HG02852 (cell line): ENCODE measurements around the gene DZIP1.
"Not testable (repeated sequence)": the region's sequence is repeated elsewhere in the genome, so short reads cannot be mapped to it uniquely, and the experiment has no call there.

Experiments
- ATAC-seq: cut with Tn5 transposase; IDR thresholded peaks from one replicate; pipeline ENCODE4 v1.9.1; 2021; ENCODE audit warnings: mild to moderate bottlenecking, moderate library complexity; ENCODE audit not compliant: unreplicated experiment

The DZIP1 gene

DNA sequence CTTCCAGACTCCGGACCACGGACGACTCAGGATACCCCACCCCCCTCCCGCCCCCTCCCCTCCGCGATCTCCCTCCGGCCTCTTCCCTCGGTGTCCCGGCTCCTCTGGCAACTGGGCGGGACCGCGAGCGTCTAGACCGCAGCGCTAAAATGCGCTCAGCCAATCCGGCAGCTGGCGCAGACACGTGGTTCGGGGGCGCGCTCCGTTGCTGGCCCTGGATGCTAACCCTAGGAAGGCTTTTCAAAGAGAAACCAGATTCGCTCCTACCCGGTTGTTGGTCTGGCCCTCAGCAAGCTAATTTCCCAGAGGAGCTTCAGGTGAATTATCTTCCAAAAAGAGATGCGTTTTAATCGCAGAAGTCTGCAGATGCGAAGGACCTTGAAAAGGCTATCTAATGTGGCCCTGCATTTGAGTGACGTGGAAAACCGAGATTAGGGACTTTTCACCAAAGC lies at the start of gene DZIP1:
Gene DZIP1, minus strand, starts transcription at position 106 of the 452 bp plus-strand sequence. CDS start 2,677 bp downstream, outside the sequence.
- peak; percentile 83 for ATAC-seq

DNA sequence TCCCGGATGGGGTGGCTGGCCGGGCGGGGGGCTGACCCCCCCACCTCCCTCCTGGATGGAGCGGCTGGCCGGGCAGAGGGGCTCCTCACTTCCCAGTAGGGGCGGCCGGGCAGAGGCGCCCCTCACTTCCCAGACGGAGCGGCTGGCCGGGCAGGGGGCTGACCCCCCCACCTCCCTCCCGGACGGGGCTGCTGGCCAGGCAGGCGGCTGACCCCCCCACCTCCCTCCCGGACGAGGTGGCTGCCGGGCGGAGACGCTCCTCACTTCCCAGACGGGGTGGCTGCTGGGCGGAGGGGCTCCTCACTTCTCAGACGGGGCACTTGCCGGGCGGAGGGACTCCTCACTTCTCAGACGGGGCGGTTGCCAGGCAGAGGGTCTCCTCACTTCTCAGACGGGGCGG lies 46.5 kb upstream of the DZIP1 start:
- ATAC-seq = not testable (repeated sequence)

GRCh38 chr13:95689582-95689926 lies 45.0 kb upstream of the DZIP1 start:
- no peak for ATAC-seq

DNA sequence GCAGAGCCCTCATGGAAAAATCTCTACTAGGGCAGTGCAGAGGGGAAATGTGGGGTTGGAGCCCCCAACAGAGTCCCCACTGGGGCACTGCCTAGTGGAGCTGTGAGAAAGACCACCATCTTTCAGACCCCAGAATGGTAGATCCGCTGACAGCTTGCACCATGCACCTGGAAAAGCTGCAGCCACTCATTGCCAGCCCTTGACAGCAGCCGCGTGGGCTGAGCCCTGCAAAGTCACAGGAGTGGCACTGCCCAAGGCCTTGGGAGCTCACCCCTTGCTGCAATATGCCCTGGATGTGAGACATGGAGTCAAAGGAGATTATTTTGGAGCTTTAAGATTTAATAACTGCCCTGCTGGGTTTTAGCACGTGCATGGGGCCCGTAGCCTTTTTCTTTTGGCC lies 40.5 kb upstream of the DZIP1 start:
- not testable (repeated sequence) for ATAC-seq

GRCh38 chr13:95684418-95684817 lies 39.9 kb upstream of the DZIP1 start:
- ATAC-seq = no peak

- no peak for ATAC-seq
These were observed 35.2 kb upstream of the DZIP1 start for GRCh38 chr13:95679722-95680121.

DNA sequence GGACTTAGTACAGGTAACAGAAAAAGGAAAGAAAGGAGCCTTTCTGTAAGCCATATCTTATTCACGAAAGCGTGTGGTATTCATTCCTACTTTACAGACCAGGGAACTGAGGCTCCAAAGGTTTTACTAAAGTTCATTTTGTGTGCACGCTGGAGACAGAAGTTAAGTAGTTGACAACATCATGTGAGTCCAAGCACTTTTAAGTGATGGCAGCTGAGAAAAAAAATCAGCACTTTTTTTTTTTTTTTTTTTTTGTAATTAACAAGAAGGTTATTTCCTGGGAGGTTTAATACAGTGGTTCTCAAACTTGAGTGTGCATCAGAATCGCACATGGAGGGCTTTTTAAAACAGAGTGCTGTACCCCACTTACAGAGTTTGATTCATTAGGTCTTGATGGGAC lies 34.5 kb upstream of the DZIP1 start:
- no peak for ATAC-seq

DNA sequence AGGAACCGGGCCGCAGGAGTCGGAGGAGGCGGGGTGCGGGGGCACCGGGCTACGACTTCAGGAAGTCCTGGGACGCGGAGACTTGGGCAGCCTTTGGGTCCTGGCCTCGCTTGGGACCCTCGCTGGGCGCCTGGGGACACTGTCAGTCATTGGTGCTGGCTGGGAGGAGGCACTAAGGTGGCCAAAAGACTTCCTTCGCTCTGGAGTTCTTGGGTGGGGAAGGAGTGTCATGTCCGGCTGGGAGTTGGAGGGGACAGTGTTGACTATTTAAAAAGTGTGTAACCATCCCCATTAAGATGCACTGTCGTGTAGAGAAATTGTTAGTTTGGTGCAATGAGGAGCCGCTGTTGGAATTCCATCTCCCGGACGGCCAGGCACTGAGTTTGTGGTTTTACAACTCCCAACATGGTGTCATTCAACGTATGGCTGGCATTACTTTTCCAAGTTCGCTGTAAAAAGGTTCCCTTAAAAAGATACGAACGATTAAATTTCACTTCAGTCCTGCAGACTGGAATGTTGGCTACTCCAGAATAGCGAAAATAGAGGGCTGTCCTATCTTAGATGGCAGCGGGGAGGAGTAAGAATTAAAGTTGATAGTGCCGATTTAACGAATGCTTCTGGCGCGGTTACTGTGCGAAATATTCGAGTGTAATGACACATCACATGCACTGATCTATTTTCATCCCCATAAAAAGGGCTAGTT lies 33.2 kb upstream of the DZIP1 start:
- no peak for ATAC-seq

DNA sequence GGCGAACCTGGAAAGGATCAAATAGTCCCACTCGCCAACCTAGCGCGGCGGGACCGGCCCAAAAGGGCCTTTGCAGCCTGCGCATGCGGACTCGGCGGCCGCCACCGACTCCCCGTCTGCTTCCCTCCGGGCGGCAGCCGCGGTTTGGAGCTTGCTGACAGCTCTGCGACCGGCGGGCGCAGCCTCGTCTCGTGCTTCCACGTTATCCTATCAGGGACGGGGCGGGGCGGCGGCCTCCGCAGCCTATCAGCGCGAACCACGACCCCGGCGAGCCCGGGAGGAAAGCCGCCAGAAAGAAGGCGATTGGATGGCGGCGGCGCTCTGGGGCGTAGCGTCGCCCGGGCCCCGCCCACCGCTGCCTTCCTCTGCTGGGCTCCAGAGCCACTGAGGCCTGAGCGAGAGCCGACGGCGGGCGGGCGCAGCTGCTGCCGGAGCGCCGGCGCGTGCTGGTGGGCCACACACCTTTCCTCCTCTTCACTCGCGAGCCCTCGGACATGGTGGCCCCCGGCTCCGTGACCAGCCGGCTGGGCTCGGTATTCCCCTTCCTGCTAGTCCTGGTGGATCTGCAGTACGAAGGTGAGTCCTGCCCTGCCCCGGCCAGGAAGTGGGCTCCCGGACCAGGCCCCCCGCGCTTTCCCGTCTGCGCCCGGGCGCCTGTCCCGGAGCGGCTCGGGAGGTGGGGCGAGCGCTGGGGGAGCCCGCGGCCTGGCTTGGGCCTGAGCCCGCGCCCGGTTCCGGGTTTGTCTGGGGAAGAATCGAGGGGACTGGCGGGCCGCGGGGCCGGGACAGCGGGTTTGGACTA lies 32.5 kb upstream of the DZIP1 start, which contains the start of gene DNAJC3:
Gene DNAJC3, plus strand, starts transcription at position 378 of the 802 bp plus-strand sequence. Its CDS starts 117 bp downstream, at position 495.
- peak; percentile 91 for ATAC-seq

DNA sequence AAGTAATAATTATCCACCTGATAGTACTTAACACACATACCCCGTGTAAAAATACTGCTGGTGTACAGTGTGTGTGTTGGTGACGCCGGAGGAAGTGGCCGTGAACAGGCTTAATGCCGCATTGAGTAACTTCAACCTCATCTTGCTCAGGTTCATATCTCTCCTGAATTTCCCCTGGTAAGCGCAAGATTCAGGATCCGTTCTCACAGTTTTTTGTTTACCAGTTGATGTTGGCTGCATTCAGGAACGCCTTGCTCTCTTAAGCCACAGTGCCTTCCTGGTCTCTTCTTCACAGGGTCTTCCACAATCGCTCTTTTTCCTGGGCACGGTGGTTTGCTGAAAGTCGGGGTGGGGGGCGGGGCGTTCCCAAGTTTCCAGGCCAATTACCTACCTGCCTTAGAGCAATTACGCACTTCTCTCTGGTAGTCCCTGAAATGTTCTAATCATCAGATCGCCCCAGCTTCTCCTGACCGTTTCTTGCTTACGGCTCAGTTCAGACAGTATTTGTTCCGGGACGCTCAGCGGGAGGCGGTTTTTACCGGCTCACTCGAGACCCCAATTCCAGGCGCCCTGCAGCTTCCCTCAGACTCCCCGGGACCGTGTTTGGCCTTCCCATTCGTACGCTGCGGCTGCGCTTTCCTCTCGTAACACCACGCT lies 31.7 kb upstream of the DZIP1 start:
- ATAC-seq = peak; percentile 18

DNA sequence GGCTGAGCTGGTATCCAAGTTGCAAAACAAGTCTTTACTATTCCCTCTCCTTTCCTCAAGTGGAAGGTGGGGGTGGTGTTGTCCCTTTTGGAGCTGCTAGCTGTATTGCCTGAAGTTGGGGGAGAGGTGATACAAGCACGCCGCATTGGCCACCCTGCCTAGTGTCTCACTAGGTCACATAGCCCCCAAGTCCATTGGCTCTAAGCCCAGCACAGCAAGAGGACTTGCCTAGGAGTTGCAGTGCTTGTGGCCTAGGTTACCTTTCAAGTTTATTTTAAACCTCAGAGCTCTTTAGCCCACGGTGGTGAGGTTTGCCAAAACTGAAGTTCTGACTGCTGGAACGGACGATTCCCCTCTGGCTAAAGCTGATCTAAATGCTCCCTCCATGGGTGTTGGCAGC lies 27.1 kb upstream of the DZIP1 start:
- ATAC-seq = no peak

GRCh38 chr13:95667235-95667634 lies 22.7 kb upstream of the DZIP1 start:
- ATAC-seq = not testable (repeated sequence)

DNA sequence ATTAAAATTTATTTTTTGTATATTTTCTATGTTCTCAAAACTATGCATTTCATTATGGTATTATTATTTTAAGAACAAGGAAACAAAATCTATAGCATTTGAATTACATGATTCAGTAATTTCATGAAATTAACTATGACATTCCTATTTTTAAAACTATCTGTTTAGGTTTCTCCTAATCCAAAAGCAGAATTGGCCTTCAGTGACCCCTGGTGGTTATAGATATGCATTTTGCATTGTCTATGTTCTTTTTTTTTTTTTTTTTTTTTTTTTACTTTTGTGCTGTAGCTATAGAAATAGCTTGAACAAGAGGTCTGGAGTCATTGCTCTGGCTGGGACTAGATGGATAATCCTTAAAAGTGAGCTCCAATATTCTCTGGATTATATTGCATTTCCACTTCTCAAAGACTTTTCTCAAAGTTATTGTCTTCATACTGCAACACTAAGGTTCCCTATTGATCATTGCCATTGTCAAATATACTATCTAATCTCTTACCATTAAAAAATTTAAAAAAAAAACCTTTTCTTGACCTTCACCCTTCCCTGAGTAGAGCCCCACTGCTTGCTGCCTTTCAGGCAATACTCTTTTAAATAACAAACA lies 16.6 kb upstream of the DZIP1 start:
- no peak for ATAC-seq

- ATAC-seq = no peak
These were observed 15.0 kb upstream of the DZIP1 start for GRCh38 chr13:95659500-95659899.

DNA sequence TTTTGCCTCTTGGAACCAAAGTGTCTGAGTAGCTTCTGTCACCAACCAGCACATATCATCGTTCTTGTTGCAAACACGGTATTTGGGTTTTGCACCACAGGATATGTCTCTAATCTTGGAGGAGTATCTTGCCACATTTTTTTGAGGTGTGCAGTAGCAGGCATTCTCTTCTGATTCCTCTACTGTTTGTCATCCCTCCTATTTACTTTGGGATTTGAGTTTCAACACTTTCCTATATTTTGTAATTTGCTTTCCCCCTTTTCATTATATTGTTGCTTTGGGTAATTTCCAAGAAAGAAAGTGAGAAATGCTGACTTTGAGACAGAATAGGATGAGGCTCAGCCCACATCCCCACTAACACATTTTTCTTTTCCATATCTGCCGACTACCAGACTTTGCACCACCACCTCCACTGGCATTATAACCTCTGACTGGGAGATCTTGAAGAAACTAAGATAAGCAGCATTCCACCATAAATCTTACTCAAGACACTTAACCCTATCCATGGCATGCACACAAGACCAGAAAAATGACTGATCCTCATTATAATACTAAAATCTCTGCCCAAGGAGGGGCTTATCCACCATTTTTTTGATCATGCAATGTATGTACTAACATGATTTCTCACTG lies 12.0 kb upstream of the DZIP1 start:
- ATAC-seq = no peak

DNA sequence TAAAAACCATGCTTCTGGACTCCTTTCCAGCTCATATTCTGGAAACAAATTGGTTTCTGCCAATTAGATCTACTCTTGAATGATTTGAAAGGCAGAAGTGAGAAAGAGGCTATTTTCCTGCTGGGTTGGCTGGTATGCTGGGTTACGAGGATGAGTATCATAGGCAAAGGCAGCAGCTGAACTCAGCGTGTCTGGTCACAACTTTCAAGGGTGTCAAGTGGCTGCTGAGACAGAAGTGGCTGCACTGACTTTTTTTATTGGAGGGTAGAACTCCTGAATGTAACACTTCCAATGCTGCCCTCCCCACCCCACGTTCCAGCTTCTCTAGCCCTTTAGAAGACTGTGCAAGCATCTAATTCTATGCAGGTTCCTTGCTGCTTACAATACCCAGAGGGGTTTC lies 8.3 kb upstream of the DZIP1 start:
- no peak for ATAC-seq

GRCh38 chr13:95652244-95652764 lies 7.8 kb upstream of the DZIP1 start:
- no peak for ATAC-seq

GRCh38 chr13:95650696-95651095 lies 6.2 kb upstream of the DZIP1 start:
- ATAC-seq = no peak

DNA sequence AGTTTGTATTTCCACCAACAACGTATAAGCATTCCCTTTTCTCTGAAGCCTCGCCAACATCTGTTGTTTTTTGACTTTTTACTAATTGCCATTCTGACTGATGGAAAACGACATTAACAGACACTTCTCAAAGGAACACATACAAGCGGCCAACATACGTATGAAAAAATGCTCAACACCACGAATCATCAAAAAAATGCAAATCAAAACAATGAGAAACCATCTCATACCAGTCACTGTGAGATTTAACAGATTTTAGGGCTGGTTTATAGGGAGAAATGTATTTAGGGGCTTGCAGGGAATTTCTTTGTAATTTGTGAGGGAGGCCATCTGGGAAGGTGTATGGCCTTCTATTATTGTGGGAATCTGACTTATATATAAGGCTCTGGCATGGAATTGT lies 2.8 kb upstream of the DZIP1 start:
- no peak for ATAC-seq

- ATAC-seq = peak; percentile 42
These were observed 439 bp downstream of the DZIP1 start for GRCh38 chr13:95643936-95644598.
